C4-2B (cell line): ENCODE measurements around the gene UFC1.

Experiments
- CTCF ChIP-seq: fragments of 450-650 bp; conservative IDR thresholded peaks from 2 replicates; pipeline ENCODE4 v1.5.1; 2017; ENCODE audit warnings: mild to moderate bottlenecking
- ZFX ChIP-seq: fragments of 450-650 bp; IDR thresholded peaks from 2 replicates; pipeline ENCODE4 v1.6.1; 2017

- TF ChIP-seq CTCF (no peak), ZFX (no peak)
Observed at GRCh38 chr1:161122967-161123366, 30.8 kb upstream of the UFC1 start.
